MCF 10A (cell line): ENCODE results near the gene SYNPO. TPM values are rescaled to one million over a fixed set of nuclear protein-coding genes. Genes with fewer than 3 reads are reported as not detected.

Source experiments
- BruUV-seq: library from RNA; stranded (reverse); fragments of 400-500 nt; replicated peaks from 2 replicates; lab custom pipeline; 2021; lab: Mats Ljungman, UMichigan
- CTCF ChIA-PET: fragments of 300-600 bp; sonication (Branson Sonifier 250); formaldehyde crosslinking; extraction: SDS; loops from one replicate; lab custom pipeline; 2021; ENCODE audit warnings: antibody characterized with exemption, inconsistent platforms; lab: Yijun Ruan, JAX
- POLR2A ChIA-PET: fragments of 300-600, 350-650 bp; sonication (Branson Sonifier 250); formaldehyde crosslinking; extraction: SDS; loops from one replicate; lab custom pipeline; 2020; ENCODE audit warnings: antibody characterized with exemption, inconsistent platforms; lab: Yijun Ruan, JAX
- DNase-seq: peaks from one replicate; pipeline ENCODE4 v3.0.0-alpha.2; 2018; ENCODE audit not compliant: unreplicated experiment
- H3K27ac Mint-ChIP-seq: one replicate; pipeline ENCODE4 v1.8.0; 2022; ENCODE audit warnings: mild to moderate bottlenecking, low read depth, mixed read lengths; ENCODE audit not compliant: unreplicated experiment
- H3K27me3 Mint-ChIP-seq: one replicate; pipeline ENCODE4 v1.8.0; 2022; ENCODE audit warnings: mixed read lengths; ENCODE audit not compliant: insufficient read depth, unreplicated experiment
- H3K36me3 Mint-ChIP-seq: one replicate; pipeline ENCODE4 v1.8.0; 2022; ENCODE audit warnings: mild to moderate bottlenecking, moderate library complexity, mixed read lengths; ENCODE audit not compliant: insufficient read depth, unreplicated experiment
- H3K4me1 Mint-ChIP-seq: one replicate; pipeline ENCODE4 v1.8.0; 2022; ENCODE audit warnings: mixed read lengths; ENCODE audit not compliant: insufficient read depth, unreplicated experiment
- H3K4me3 Mint-ChIP-seq: one replicate; pipeline ENCODE4 v1.8.0; 2022; ENCODE audit warnings: mild to moderate bottlenecking, moderate library complexity, mixed read lengths; ENCODE audit not compliant: unreplicated experiment
- H3K9me3 Mint-ChIP-seq: one replicate; pipeline ENCODE4 v1.8.0; 2022; ENCODE audit warnings: mixed read lengths; ENCODE audit not compliant: unreplicated experiment
- intact Hi-C: fragments of 100-400 bp; cut with micrococcal nuclease; formaldehyde crosslinking; loops from 2 replicates; pipeline ENCODE4 v1.14.1; 2022
- total RNA-seq: library from RNA; stranded (reverse); gene quantifications from 2 replicates; pipeline ENCODE4 v1.2.3, GENCODE V29; 2022
- TF ChIP-seq, protein P1 (sequence below): fragments of 200-600 bp; IDR thresholded peaks from one replicate; pipeline ENCODE4 v1.8.0; 2022; ENCODE audit warnings: antibody characterized with exemption, mild to moderate bottlenecking; ENCODE audit not compliant: unreplicated experiment

The SYNPO gene
- total RNA-seq, 1 experiment from 2014 or later, result 6.3 TPM

DNA sequence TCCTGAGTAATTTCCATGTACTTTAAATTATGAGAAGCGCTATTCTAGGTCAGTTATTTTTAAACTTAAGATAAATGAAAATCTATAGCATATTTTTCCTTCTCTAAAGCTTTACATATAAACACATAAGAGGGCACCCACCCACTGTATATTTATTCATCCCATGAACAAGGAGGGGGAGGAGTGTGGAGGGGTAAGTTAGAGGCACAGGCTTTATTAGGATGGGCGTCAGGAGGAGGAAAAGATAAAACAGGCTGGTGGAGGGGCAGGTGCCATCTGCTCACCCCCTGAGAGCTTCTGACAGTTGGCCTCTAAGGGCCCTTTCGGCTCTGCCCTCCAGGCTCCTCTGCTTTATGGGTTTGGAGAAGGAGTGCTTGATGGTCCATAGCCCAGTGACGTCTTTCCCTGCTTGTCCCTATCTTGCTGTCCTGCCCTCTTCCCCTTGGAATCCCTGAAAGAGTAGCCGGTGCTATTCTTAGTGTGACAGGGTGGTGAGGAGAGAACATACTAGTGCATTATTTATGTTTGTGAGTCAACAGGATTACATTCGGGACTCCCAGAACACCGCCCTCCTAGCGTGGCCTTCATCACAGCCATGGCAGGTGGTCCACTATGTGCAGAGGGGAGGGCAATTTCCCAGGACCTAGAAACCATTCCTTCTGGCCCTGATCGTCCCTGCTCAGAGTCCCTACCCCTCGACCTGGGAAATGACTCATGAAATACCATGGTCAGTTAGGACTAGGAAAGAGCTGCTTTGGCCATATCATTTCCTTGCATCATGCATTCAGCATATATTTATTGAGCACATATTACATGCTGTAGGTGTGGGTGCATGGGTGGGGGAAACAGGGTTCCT is 7.9 kb upstream of the SYNPO start:
- DNase-seq, result no peak
- BruUV-seq, result no TSS peak
- Mint-ChIP-seq H3K9me3 (no peaks in the 10 kb centered on the region), H3K27ac (peak overlapping the region; percentile 65), H3K36me3 (no peaks in the 10 kb centered on the region), H3K27me3 (no peaks in the 10 kb centered on the region), H3K4me3 (no peak overlapping the region), H3K4me1 (peaks cover 45% of the 10 kb centered on the region)
- POLR2A ChIA-PET, result interaction anchor here (0.9 to 1.5 kb wide), 3 partner anchors 9 to 20 kb away, joined by 3 to 14 read pairs (median 3); no protein-coding TSS in a partner anchor
- intact Hi-C loops, result no loop called here
- CTCF ChIA-PET, result interaction anchor here (0.6 to 1.5 kb wide), 6 partner anchors 11 to 157 kb away, joined by 3 read pairs; partner anchors contain the start of gene SMIM3
- TF ChIP-seq, protein P1, sequence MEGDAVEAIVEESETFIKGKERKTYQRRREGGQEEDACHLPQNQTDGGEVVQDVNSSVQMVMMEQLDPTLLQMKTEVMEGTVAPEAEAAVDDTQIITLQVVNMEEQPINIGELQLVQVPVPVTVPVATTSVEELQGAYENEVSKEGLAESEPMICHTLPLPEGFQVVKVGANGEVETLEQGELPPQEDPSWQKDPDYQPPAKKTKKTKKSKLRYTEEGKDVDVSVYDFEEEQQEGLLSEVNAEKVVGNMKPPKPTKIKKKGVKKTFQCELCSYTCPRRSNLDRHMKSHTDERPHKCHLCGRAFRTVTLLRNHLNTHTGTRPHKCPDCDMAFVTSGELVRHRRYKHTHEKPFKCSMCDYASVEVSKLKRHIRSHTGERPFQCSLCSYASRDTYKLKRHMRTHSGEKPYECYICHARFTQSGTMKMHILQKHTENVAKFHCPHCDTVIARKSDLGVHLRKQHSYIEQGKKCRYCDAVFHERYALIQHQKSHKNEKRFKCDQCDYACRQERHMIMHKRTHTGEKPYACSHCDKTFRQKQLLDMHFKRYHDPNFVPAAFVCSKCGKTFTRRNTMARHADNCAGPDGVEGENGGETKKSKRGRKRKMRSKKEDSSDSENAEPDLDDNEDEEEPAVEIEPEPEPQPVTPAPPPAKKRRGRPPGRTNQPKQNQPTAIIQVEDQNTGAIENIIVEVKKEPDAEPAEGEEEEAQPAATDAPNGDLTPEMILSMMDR, result no peak

- H3K36me3 Mint-ChIP-seq, result no peaks in the 10 kb centered on the region
- no peak for DNase-seq
- POLR2A ChIA-PET, result interaction anchor here (1.5 kb wide), 1 partner anchor 9 kb away, joined by 14 read pairs; no protein-coding TSS in a partner anchor
- no peak overlapping the region for H3K4me3 Mint-ChIP-seq
- CTCF ChIA-PET, result interaction anchor here (0.6 to 1.5 kb wide), 5 partner anchors 10 to 157 kb away, joined by 3 read pairs; partner anchors contain the start of gene SMIM3
- no TSS peak for BruUV-seq
- intact Hi-C loops, result no loop called here
- no peaks in the 10 kb centered on the region for H3K9me3 Mint-ChIP-seq
- H3K4me1 Mint-ChIP-seq, result peaks cover 53% of the 10 kb centered on the region
- H3K27me3 Mint-ChIP-seq, result no peaks in the 10 kb centered on the region
- TF ChIP-seq, protein P1, result no peak
- H3K27ac Mint-ChIP-seq, result peak overlapping the region; percentile 65
These were observed 7.0 kb upstream of the SYNPO start for GRCh38 chr5:150633429-150633828.

DNA sequence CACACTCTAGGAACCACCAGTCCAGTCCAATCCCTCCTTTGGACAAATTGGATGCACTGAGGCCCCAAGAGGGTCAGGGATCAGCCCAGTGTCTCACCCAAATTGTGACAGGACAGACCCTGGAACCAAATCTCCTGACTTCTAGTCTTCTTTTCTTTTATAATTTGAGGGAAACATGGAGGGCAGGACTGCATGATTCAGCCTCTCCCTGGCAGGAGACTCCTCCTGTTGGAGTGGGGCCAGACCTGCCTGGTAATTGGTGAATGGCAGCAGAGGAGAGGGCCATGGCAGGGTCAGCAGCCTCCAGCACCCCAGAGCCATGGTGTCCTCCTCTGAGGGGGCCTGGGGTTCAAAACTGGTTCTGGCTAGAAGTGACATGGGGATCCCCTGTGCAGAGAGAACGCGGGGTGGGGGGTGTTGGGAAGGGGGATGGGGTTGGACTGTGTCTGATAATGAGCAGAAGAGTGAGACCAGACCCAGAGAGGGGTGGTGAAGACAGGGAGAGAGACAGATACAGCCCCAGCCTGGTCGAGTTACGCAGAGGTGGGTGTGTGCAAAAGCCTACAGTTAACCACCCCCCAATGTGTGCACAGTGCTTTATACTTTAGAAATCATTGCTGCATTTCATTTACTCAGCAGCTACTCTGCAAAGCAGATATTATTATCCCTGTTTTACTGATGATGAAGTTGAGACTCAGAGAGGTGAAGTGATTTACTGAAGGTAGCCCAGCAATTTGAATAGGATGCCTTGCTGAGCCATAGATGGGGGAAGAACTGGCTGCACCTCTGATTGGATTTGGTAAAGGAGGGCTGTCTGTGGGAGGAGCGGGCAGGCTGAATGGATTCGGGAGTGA is 3.8 kb upstream of the SYNPO start:
- no TSS peak for BruUV-seq
- CTCF ChIA-PET, result no interaction called here
- intact Hi-C loops, result loop anchor here (2.0 kb wide), 1 partner anchor 20 kb away; no protein-coding TSS in a partner anchor
- TF ChIP-seq, protein P1, result no peak
- Mint-ChIP-seq H3K27ac (peak overlapping the region; percentile 47), H3K9me3 (no peaks in the 10 kb centered on the region), H3K27me3 (no peaks in the 10 kb centered on the region), H3K4me1 (peaks cover 81% of the 10 kb centered on the region), H3K36me3 (no peaks in the 10 kb centered on the region), H3K4me3 (peak overlapping the region; percentile 10)
- peak; percentile 96 for DNase-seq
- POLR2A ChIA-PET, result interaction anchor here (0.6 to 1.7 kb wide), 4 partner anchors 17 to 656 kb away, joined by 3 to 6 read pairs (median 4); no protein-coding TSS in a partner anchor
